Gastroesophageal sphincter (tissue), 4 donors: ENCODE data around the gene TNS1. TPM values are rescaled to one million over a fixed set of nuclear protein-coding genes. Genes with fewer than 3 reads are reported as not detected.
"Not testable (repeated sequence)": the region's sequence is repeated elsewhere in the genome, so short reads cannot be mapped to it uniquely, and the experiment has no call there.

Source experiments
- ATAC-seq: fragments of 150-250 bp; one replicate; pipeline ENCODE4 v1.9.1; 2016; ENCODE audit warnings: mild to moderate bottlenecking, moderate library complexity
- H3K27ac ChIP-seq, 4 donors: fragments of 200-600 bp; sonication (generic) in 3 of 4; 1 replicate in 3 of 4; 2 replicates in 1 of 4; pipeline ENCODE4 v1.5.1; 2016 to 2019
- H3K27me3 ChIP-seq: fragments of 200-600 bp; sonication (generic); one replicate; pipeline ENCODE4 v1.5.1; 2019
- H3K36me3 ChIP-seq, 2 donors: fragments of 200-600 bp; sonication (generic); one replicate each; pipeline ENCODE4 v1.5.1; 2019; ENCODE audit warnings: control low read depth in 1 of 2
- H3K4me1 ChIP-seq, 3 donors: fragments of 200-600 bp; sonication (generic); 1 replicate in 2 of 3; 2 replicates in 1 of 3; pipeline ENCODE4 v1.5.1; 2016 to 2019; ENCODE audit warnings: control low read depth in 2 of 3
- H3K4me3 ChIP-seq, 2 donors: fragments of 200-600 bp; sonication (generic); one replicate each; pipeline ENCODE4 v1.5.1; 2019; ENCODE audit warnings: mild to moderate bottlenecking in 1 of 2, moderate library complexity in 1 of 2
- H3K9me3 ChIP-seq, 3 donors: fragments of 200-600 bp; sonication (generic); one replicate each; pipeline ENCODE4 v1.5.1; 2017 to 2019; ENCODE audit warnings: control low read depth in 2 of 3
- CTCF ChIP-seq, 4 experiments: fragments of 200-600 bp in 2 of 4; fragments of 450-650 bp in 2 of 4; sonication (generic) in 1 of 4; IDR thresholded peaks; one replicate each; pipeline ENCODE4 v1.5.1; 2017 to 2019; ENCODE audit warnings: antibody characterized with exemption in 4 of 4, mild to moderate bottlenecking in 2 of 4, moderate library complexity in 2 of 4
- EP300 ChIP-seq: sonication (generic); formaldehyde crosslinking; IDR thresholded peaks from one replicate; pipeline ENCODE4 v1.6.1; 2017; ENCODE audit warnings: antibody characterized with exemption, mild to moderate bottlenecking
- POLR2A ChIP-seq, 2 donors: fragments of 450-650 bp; IDR thresholded peaks; one replicate each; pipeline ENCODE4 v1.6.1; 2017; ENCODE audit warnings: antibody characterized with exemption in 2 of 2, mild to moderate bottlenecking in 2 of 2, moderate library complexity in 1 of 2
- POLR2AphosphoS5 ChIP-seq: sonication (generic); formaldehyde crosslinking; IDR thresholded peaks from one replicate; pipeline ENCODE4 v1.6.1; 2017; ENCODE audit warnings: antibody characterized with exemption
- WGBS, 2 donors: methylation state at CpG; one replicate each; pipeline ENCODE4 v1.1.5; 2018; ENCODE audit warnings: low coverage in 1 of 2; 5-methylcytosine and 5-hydroxymethylcytosine counted together
- total RNA-seq, 4 donors: library from RNA; depleted of rRNA; stranded (reverse); fragments of >200 nt; gene quantifications; one replicate each; pipeline ENCODE4 v1.1.0, GENCODE V29; 2016

Gene TNS1
- total RNA-seq, 4 donors from 2014 or later: 825 to 2,193 (median 1,462) TPM

- no peaks in the 10 kb centered on the region for H3K9me3 ChIP-seq
- peak overlapping the region in 3 of 4 donors; percentile 73 to 93 (median 91) for H3K27ac ChIP-seq
- 89 to 94% methylated on average over 6 of the region's 6 CpGs for WGBS, 2 donors
- no peak for TF ChIP-seq CTCF (IDR thresholded peaks at IDR 0.05)
- no peak for TF ChIP-seq POLR2AphosphoS5
- no peak for TF ChIP-seq EP300
- no peak for TF ChIP-seq POLR2A (IDR thresholded peaks at IDR 0.05)
- peaks cover 4 to 96% (median 29%) of the 10 kb centered on the region in 3 donors for H3K4me1 ChIP-seq
- H3K27me3 ChIP-seq: no peaks in the 10 kb centered on the region
- ATAC-seq: no peak
- no peak overlapping the region for H3K4me3 ChIP-seq
- peaks cover 2 to 97% of the 10 kb centered on the region in 2 donors for H3K36me3 ChIP-seq
Measured at GRCh38 chr2:217813828-217814227, 189.0 kb downstream of the TNS1 start.

- ATAC-seq: no peak
- peak overlapping the region in 3 of 4 donors; percentile 73 to 93 (median 91) for H3K27ac ChIP-seq
- no peaks in the 10 kb centered on the region for H3K27me3 ChIP-seq
- peaks cover 7 to 97% of the 10 kb centered on the region in 2 donors for H3K36me3 ChIP-seq
- 61% methylated on average over 4 of the region's 6 CpGs; no CpG with 5 or more reads in 1 of the 2 donors for WGBS, 2 donors
- H3K9me3 ChIP-seq: no peaks in the 10 kb centered on the region
- no peak for TF ChIP-seq POLR2AphosphoS5
- no peak for TF ChIP-seq POLR2A (IDR thresholded peaks at IDR 0.05)
- TF ChIP-seq EP300: no peak
- no peak for TF ChIP-seq CTCF (IDR thresholded peaks at IDR 0.05)
- H3K4me3 ChIP-seq: no peak overlapping the region
- H3K4me1 ChIP-seq: peaks cover 11 to 96% (median 25%) of the 10 kb centered on the region in 3 donors
Measured at GRCh38 chr2:217812170-217812569, 190.6 kb downstream of the TNS1 start.

DNA sequence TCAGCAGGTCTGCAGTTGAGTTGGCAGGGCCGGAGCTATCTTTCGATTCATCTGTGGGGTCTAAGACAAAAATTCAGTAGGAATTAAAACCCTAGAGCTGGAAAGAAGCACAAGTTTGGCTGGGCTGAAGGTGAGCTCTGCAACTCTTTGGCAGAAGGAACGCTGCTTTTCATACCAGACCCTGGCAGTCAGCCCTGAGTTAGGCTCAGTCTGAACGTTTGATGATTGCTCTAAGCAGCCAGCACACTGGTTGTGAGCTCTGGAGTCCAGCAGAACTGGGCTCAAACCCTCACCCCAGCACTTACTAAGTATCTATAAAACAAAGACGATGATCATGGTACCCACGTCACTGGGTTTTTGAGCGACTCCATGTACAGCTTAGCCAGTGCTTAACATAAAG is 192.5 kb downstream of the TNS1 start:
- H3K9me3 ChIP-seq: no peaks in the 10 kb centered on the region
- TF ChIP-seq CTCF (IDR thresholded peaks at IDR 0.05): no peak
- TF ChIP-seq EP300: no peak
- TF ChIP-seq POLR2AphosphoS5: no peak
- no peak for TF ChIP-seq POLR2A (IDR thresholded peaks at IDR 0.05)
- ATAC-seq: no peak
- H3K27me3 ChIP-seq: no peaks in the 10 kb centered on the region
- peak overlapping the region in 2 of 4 donors; percentile 8 to 91 for H3K27ac ChIP-seq
- 66 to 100% methylated on average over 1 to 6 of the region's 7 CpGs for WGBS, 2 donors
- peaks cover 7 to 92% of the 10 kb centered on the region in 2 donors for H3K36me3 ChIP-seq
- peaks cover 13 to 96% (median 28%) of the 10 kb centered on the region in 3 donors for H3K4me1 ChIP-seq
- no peak overlapping the region for H3K4me3 ChIP-seq

DNA sequence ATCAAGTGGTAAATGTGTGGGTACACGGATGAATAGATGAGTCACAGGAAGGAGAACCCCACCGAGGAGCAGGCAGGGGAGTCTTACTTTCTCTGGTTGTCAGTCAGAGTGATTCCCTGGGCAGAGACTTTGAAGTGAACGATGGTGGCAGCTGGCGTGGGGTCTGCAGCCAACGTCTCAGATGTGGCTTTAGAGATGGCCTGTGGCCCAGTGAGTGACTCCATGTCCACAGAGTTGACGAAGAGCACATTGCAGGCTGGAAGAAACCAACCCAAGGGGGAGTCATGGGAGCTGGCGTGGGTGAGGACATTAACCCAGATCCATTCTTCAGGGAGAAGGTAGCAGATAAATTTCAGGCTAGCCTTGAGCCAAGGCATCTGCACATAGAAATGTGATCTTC is 193.1 kb downstream of the TNS1 start:
- Histone ChIP-seq H3K4me3 (no peak overlapping the region), H3K27me3 (no peaks in the 10 kb centered on the region), H3K27ac (peak overlapping the region in 2 of 4 donors; percentile 8 to 91), H3K9me3 (no peaks in the 10 kb centered on the region), H3K36me3 (peaks cover 7 to 92% of the 10 kb centered on the region in 2 donors), H3K4me1 (peaks cover 13 to 96% (median 33%) of the 10 kb centered on the region in 3 donors)
- no peak for ATAC-seq
- TF ChIP-seq POLR2AphosphoS5 (no peak), POLR2A (IDR thresholded peaks at IDR 0.05) (no peak), EP300 (no peak), CTCF (IDR thresholded peaks at IDR 0.05) (no peak)
- WGBS, 2 donors: 70 to 83% methylated on average over 1 to 5 of the region's 7 CpGs

GRCh38 chr2:217808967-217809366 is 193.8 kb downstream of the TNS1 start:
- Histone ChIP-seq H3K4me1 (peaks cover 13 to 96% (median 39%) of the 10 kb centered on the region in 3 donors), H3K27ac (peak overlapping the region in 3 of 4 donors; percentile 79 to 82 (median 81)), H3K36me3 (peaks cover 7 to 92% of the 10 kb centered on the region in 2 donors)
- ATAC-seq, H3K27me3 ChIP-seq, H3K4me3 ChIP-seq, H3K9me3 ChIP-seq: not testable (repeated sequence)
- WGBS, 2 donors: 57 to 69% methylated on average over 3 of the region's 3 CpGs
